ENCODE data around the gene CELF2. TPM values are rescaled to one million over a fixed set of nuclear protein-coding genes. Genes with fewer than 3 reads are reported as not detected.
"Not testable (repeated sequence)": the region's sequence is repeated elsewhere in the genome, so short reads cannot be mapped to it uniquely, and the experiment has no call there.

The CELF2 gene
- polyA plus RNA-seq, 1 donor from 2014 or later: 55.5 TPM

GRCh38 chr10:10995120-10995519 lies 22.6 kb upstream of the CELF2 start:
- no peaks in the 10 kb centered on the region for H3K9me3 ChIP-seq (ENCODE audit: low read length)
- H2AFZ ChIP-seq (ENCODE audit: low read depth, low read length): no peak overlapping the region
- no peaks in the 10 kb centered on the region for H3K79me2 ChIP-seq (replicated peaks; ENCODE audit: insufficient read depth, low read length)
- H3K9me2 ChIP-seq (ENCODE audit: insufficient read depth, low read length): no peaks in the 10 kb centered on the region
- H3K27ac ChIP-seq (ENCODE audit: low read length): no peak overlapping the region
- no peaks in the 10 kb centered on the region for H4K20me1 ChIP-seq (ENCODE audit: insufficient read depth)
- no peaks in the 10 kb centered on the region for H3F3A ChIP-seq (ENCODE audit: insufficient read depth, low read length, poor library complexity, severe bottlenecking)
- H3K36me3 ChIP-seq (ENCODE audit: insufficient read depth, low read length): no peaks in the 10 kb centered on the region
- TF ChIP-seq SMC3 (conservative IDR thresholded peaks at IDR 0.05; ENCODE audit: poor library complexity): no peak
- no peak overlapping the region for H3K9ac ChIP-seq (ENCODE audit: low read length)
- H3K4me2 ChIP-seq (ENCODE audit: low read length): no peak overlapping the region
- no peak overlapping the region for H3K4me3 ChIP-seq (ENCODE audit: low read length)
- no peaks in the 10 kb centered on the region for H3K27me3 ChIP-seq (ENCODE audit: insufficient read depth, low read depth, low read length)

GRCh38 chr10:10996966-10997620 lies 20.6 kb upstream of the CELF2 start:
- H3K79me2 ChIP-seq (replicated peaks; ENCODE audit: insufficient read depth, low read length): no peaks in the 10 kb centered on the region
- H2AFZ ChIP-seq (ENCODE audit: low read depth, low read length): no peak overlapping the region
- no peaks in the 10 kb centered on the region for H3F3A ChIP-seq (ENCODE audit: insufficient read depth, low read length, poor library complexity, severe bottlenecking)
- TF ChIP-seq EZH2 (IDR thresholded peaks at IDR 0.05; ENCODE audit: borderline replicate concordance, insufficient read depth, low read length, poor library complexity, severe bottlenecking) (no peak), SMC3 (conservative IDR thresholded peaks at IDR 0.05; ENCODE audit: poor library complexity) (no peak), EP300 (conservative IDR thresholded peaks at IDR 0.05; ENCODE audit: poor library complexity, severe bottlenecking) (no peak), MXI1 (conservative IDR thresholded peaks at IDR 0.05; ENCODE audit: poor library complexity, severe bottlenecking) (no peak), TAF1 (IDR thresholded peaks at IDR 0.05; ENCODE audit: low read depth) (no peak), RAD21 (conservative IDR thresholded peaks at IDR 0.05) (no peak), POLR2AphosphoS5 (IDR thresholded peaks at IDR 0.05) (no peak), CTCF (IDR thresholded peaks at IDR 0.05; ENCODE audit: poor library complexity, severe bottlenecking) (no peak), REST (IDR thresholded peaks at IDR 0.05; ENCODE audit: borderline replicate concordance) (no peak)
- no peaks in the 10 kb centered on the region for H3K27me3 ChIP-seq (ENCODE audit: insufficient read depth, low read depth, low read length)
- H3K9me3 ChIP-seq (ENCODE audit: low read length): no peaks in the 10 kb centered on the region
- no peaks in the 10 kb centered on the region for H4K20me1 ChIP-seq (ENCODE audit: insufficient read depth)
- H3K27ac ChIP-seq (ENCODE audit: low read length): no peak overlapping the region
- no peaks in the 10 kb centered on the region for H3K36me3 ChIP-seq (ENCODE audit: insufficient read depth, low read length)
- no peaks in the 10 kb centered on the region for H3K9me2 ChIP-seq (ENCODE audit: insufficient read depth, low read length)
- H3K9ac ChIP-seq (ENCODE audit: low read length): no peak overlapping the region
- H3K4me3 ChIP-seq (ENCODE audit: low read length): no peak overlapping the region
- H3K4me2 ChIP-seq (ENCODE audit: low read length): no peak overlapping the region

- not testable (repeated sequence) for H3K27ac ChIP-seq (ENCODE audit: low read length); H3K9ac ChIP-seq (ENCODE audit: low read length); H3K9me3 ChIP-seq (ENCODE audit: low read length); H3K4me3 ChIP-seq (ENCODE audit: low read length); H3K27me3 ChIP-seq (ENCODE audit: insufficient read depth, low read depth, low read length); H4K20me1 ChIP-seq (ENCODE audit: insufficient read depth); H3K79me2 ChIP-seq (replicated peaks; ENCODE audit: insufficient read depth, low read length); H3K4me2 ChIP-seq (ENCODE audit: low read length); H3K36me3 ChIP-seq (ENCODE audit: insufficient read depth, low read length); H3F3A ChIP-seq (ENCODE audit: insufficient read depth, low read length, poor library complexity, severe bottlenecking); H2AFZ ChIP-seq (ENCODE audit: low read depth, low read length); H3K9me2 ChIP-seq (ENCODE audit: insufficient read depth, low read length)
These were observed 18.2 kb upstream of the CELF2 start for GRCh38 chr10:10999501-10999900.
